Keratinocyte (primary cell): ENCODE results near the gene TGIF1. TPM values are rescaled to one million over a fixed set of nuclear protein-coding genes. Genes with fewer than 3 reads are reported as not detected.

ENCODE experiments used
- DNase-seq: peaks from one replicate; pipeline ENCODE4 v3.0.0-alpha.2; 2011; ENCODE audit warnings: low read depth, missing footprints, low spot score
- FAIRE-seq: peaks from 2 replicates; lab custom pipeline; 2011; peaks lifted over from hg19 to GRCh38; lab: Jason Lieb, UNC
- H2AFZ ChIP-seq: 2 replicates; pipeline ENCODE4 v1.6.0; 2012; ENCODE audit warnings: low read length, control low read depth, inconsistent platforms; ENCODE audit not compliant: control insufficient read depth
- H3K27ac ChIP-seq: 2 replicates; pipeline ENCODE4 v1.5.1; 2011; ENCODE audit warnings: low read length; ENCODE audit not compliant: control insufficient read depth, insufficient read depth
- H3K27me3 ChIP-seq: 3 replicates; pipeline ENCODE4 v1.6.0; 2011; ENCODE audit warnings: low read length; ENCODE audit not compliant: control insufficient read depth, insufficient read depth; ENCODE audit errors: extremely low read depth
- H3K36me3 ChIP-seq, 2 experiments: 2 replicates in 1 of 2; 3 replicates in 1 of 2; pipeline ENCODE4 v1.5.1; 2011; ENCODE audit warnings: low read length in 2 of 2, mild to moderate bottlenecking in 1 of 2; ENCODE audit not compliant: control insufficient read depth in 2 of 2, insufficient read depth in 2 of 2; ENCODE audit errors: extremely low read depth in 1 of 2
- H3K4me1 ChIP-seq: 3 replicates; pipeline ENCODE4 v1.5.1; 2011; ENCODE audit warnings: low read length; ENCODE audit not compliant: control insufficient read depth, insufficient read depth; ENCODE audit errors: extremely low read depth
- H3K4me2 ChIP-seq: 3 replicates; pipeline ENCODE4 v1.6.0; 2011; ENCODE audit warnings: low read depth, low read length; ENCODE audit not compliant: control insufficient read depth, insufficient read depth; ENCODE audit errors: extremely low read depth
- H3K4me3 ChIP-seq, 3 experiments: fragments of 200-600 bp in 1 of 3; sonication (generic) in 1 of 3; 2 replicates in 2 of 3; 3 replicates in 1 of 3; pipeline ENCODE4 v1.5.1; 2011 to 2016; ENCODE audit warnings: low read length in 3 of 3, mild to moderate bottlenecking in 3 of 3, control low read depth in 2 of 3, inconsistent platforms in 1 of 3, low read depth in 1 of 3, mixed read lengths in 1 of 3, mixed run types in 1 of 3, moderate library complexity in 1 of 3; ENCODE audit not compliant: control insufficient read depth in 2 of 3, insufficient read depth in 2 of 3; ENCODE audit errors: extremely low read depth in 1 of 3
- H3K79me2 ChIP-seq: 2 replicates; pipeline ENCODE4 v1.6.0; 2012; ENCODE audit warnings: low read length; ENCODE audit not compliant: control insufficient read depth, insufficient read depth
- H3K9ac ChIP-seq: 3 replicates; pipeline ENCODE4 v1.6.0; 2011; ENCODE audit warnings: low read length; ENCODE audit not compliant: control insufficient read depth, insufficient read depth; ENCODE audit errors: extremely low read depth
- H3K9me1 ChIP-seq: 3 replicates; pipeline ENCODE4 v1.6.0; 2011; ENCODE audit warnings: low read length; ENCODE audit not compliant: control insufficient read depth, insufficient read depth; ENCODE audit errors: extremely low read depth
- H3K9me3 ChIP-seq: 2 replicates; pipeline ENCODE4 v1.5.1; 2012; ENCODE audit warnings: low read depth, low read length; ENCODE audit not compliant: control insufficient read depth
- H4K20me1 ChIP-seq: 3 replicates; pipeline ENCODE4 v1.6.0; 2011; ENCODE audit warnings: low read length; ENCODE audit not compliant: control insufficient read depth, insufficient read depth; ENCODE audit errors: extremely low read depth
- EZH2 ChIP-seq: IDR thresholded peaks from one replicate; pipeline ENCODE4 v1.6.1; 2012; ENCODE audit warnings: inconsistent platforms, mild to moderate bottlenecking, low read length, moderate library complexity
- dilution Hi-C: fragments of 300-500 bp; cut with MboI; formaldehyde crosslinking; loops from one replicate; pipeline ENCODE4 v1.7.0; 2020; ENCODE audit warnings: low sequenced_read_pairs; ENCODE audit not compliant: extremely low pct_ligation_motif_present
- polyA plus RNA-seq, 5 experiments: library from polyadenylated mRNA; depleted of rRNA in 3 of 5; stranded (reverse) in 3 of 5; stranded (forward) in 1 of 5; unstranded in 1 of 5; fragments of >200 nt; gene quantifications; 1 replicate in 1 of 5; 2 replicates in 3 of 5; 3 replicates in 1 of 5; pipeline versions ENCODE4 v1.2.1 to v1.2.3, GENCODE V29; 2011 to 2012; ENCODE audit warnings: missing spikeins in 2 of 5, low read depth in 1 of 5, low replicate concordance in 1 of 5
- TF ChIP-seq, protein P1 (sequence below), 3 experiments: IDR thresholded peaks in 1 of 3; conservative IDR thresholded peaks in 1 of 3; optimal IDR thresholded peaks in 1 of 3; 2 replicates in 2 of 3; 3 replicates in 1 of 3; pipeline versions ENCODE3 to v1.5.1; 2011; ENCODE audit warnings: low read length in 3 of 3, mild to moderate bottlenecking in 3 of 3, moderate library complexity in 2 of 3, control low read depth in 1 of 3, inconsistent platforms in 1 of 3; ENCODE audit not compliant: insufficient read depth in 2 of 3; ENCODE audit errors: extremely low read depth in 1 of 3

The TGIF1 gene
- polyA plus RNA-seq, 1 donor (not counting 4 experiments of a cell fraction or from before 2014, with no cell fraction given), result 115 TPM

DNA sequence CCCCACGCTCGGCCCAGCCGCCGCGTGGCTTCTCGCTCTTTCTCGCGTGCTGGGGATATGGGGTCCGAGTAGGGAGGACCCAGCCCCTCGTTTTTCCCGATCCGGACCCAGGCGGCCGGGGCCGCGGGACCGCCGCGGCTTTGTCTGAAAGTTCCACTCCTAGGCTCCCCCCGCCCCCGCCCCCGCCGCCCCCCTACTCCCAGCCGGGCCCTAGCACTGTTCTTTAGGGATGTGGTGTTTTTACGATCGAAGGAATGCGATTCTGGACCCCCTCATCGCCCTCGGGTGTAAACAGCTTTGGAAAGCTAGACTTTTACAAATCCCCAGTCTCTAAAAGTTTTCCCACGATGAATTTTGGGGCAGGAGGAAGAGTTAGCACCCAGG, 819 bp downstream of the TGIF1 start:
- dilution Hi-C loops, result loop anchor here (5.0 kb wide), 1 partner anchor 58 kb away; no protein-coding TSS in a partner anchor
- Histone ChIP-seq H3K4me1 (peaks cover 33% of the 10 kb centered on the region), H4K20me1 (peaks cover 10% of the 10 kb centered on the region), H3K9me3 (no peaks in the 10 kb centered on the region), H3K27ac (peak overlapping the region; percentile 99), H3K79me2 (peaks cover 58% of the 10 kb centered on the region), H3K4me2 (peak overlapping the region; percentile 83), H3K36me3 (peaks cover 0 to 9% of the 10 kb centered on the region in 2 experiments), H3K9me1 (no peaks in the 10 kb centered on the region), H2AFZ (no peak overlapping the region), H3K4me3 (peak overlapping the region; percentile 94 to 100 (median 95)), H3K9ac (peak overlapping the region; percentile 100), H3K27me3 (no peaks in the 10 kb centered on the region)
- FAIRE-seq, result no peak
- TF ChIP-seq EZH2, result no peak
- TF ChIP-seq, protein P1, sequence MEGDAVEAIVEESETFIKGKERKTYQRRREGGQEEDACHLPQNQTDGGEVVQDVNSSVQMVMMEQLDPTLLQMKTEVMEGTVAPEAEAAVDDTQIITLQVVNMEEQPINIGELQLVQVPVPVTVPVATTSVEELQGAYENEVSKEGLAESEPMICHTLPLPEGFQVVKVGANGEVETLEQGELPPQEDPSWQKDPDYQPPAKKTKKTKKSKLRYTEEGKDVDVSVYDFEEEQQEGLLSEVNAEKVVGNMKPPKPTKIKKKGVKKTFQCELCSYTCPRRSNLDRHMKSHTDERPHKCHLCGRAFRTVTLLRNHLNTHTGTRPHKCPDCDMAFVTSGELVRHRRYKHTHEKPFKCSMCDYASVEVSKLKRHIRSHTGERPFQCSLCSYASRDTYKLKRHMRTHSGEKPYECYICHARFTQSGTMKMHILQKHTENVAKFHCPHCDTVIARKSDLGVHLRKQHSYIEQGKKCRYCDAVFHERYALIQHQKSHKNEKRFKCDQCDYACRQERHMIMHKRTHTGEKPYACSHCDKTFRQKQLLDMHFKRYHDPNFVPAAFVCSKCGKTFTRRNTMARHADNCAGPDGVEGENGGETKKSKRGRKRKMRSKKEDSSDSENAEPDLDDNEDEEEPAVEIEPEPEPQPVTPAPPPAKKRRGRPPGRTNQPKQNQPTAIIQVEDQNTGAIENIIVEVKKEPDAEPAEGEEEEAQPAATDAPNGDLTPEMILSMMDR (optimal IDR thresholded peaks at IDR 0.05 in 1 of 3, IDR thresholded peaks at IDR 0.05 in 1 of 3, conservative IDR thresholded peaks at IDR 0.05 in 1 of 3; ENCODE audit: extremely low read depth in 1 of 3, insufficient read depth in 2 of 3, low read length in 3 of 3), result no peak
- DNase-seq, result no peak

DNA sequence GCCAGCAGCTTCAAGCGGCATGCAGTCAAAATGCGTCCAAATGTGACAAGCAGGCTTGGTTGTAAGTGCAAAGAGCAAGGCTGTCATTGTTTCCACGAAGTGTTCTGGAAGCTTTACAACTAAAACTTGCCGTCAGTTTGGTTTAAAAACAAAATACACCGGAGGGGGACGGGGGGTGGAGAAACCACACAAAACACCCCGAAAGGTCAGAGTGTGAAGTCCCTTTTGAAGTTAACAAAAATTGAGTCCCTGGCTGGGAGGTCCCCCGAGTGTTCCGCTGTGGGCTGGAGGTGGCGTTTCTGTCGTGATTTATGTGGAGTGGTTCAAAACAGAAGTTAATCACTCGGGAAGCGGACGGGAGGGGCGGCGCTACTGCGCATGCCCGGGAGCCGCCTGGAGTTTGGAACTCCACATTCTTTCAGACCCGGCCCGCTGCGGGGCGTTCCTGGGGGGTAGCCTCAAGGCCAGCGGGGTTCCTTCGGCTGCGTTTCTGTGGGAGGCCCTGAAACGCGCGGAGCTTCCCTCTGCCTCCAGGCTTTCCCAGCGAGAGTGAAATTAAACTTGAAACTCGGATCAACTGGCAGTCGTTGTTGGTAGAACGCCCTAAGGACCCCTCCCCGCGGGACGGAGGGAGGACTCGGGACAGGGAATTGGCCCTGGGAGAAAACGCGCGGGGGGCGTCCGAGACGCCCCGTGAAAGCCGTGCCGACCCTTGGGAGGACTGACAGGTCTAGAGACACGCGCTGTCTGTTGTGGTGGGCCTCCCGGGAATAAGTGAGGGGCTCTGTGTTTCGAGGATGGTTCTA, 1.4 kb downstream of the TGIF1 start:
- no peaks in the 10 kb centered on the region for H3K9me3 ChIP-seq
- peak overlapping the region; percentile 100 for H3K9ac ChIP-seq
- H3K27ac ChIP-seq, result peak overlapping the region; percentile 99
- TF ChIP-seq, protein P1 (optimal IDR thresholded peaks at IDR 0.05 in 1 of 3, IDR thresholded peaks at IDR 0.05 in 1 of 3, conservative IDR thresholded peaks at IDR 0.05 in 1 of 3; ENCODE audit: extremely low read depth in 1 of 3, insufficient read depth in 2 of 3, low read length in 3 of 3), result no peak
- no peak for TF ChIP-seq EZH2
- DNase-seq (no peak), FAIRE-seq (no peak)
- peaks cover 64% of the 10 kb centered on the region for H3K79me2 ChIP-seq
- dilution Hi-C loops, result loop anchor here (5.0 kb wide), 1 partner anchor 59 kb away; no protein-coding TSS in a partner anchor
- peak overlapping the region; percentile 83 for H3K4me2 ChIP-seq
- peaks cover 34% of the 10 kb centered on the region for H3K4me1 ChIP-seq
- H3K9me1 ChIP-seq, result no peaks in the 10 kb centered on the region
- H3K36me3 ChIP-seq, result peaks cover 5 to 15% of the 10 kb centered on the region in 2 experiments
- no peaks in the 10 kb centered on the region for H3K27me3 ChIP-seq
- H2AFZ ChIP-seq, result no peak overlapping the region
- peak overlapping the region; percentile 94 to 100 (median 95) for H3K4me3 ChIP-seq
- H4K20me1 ChIP-seq, result peaks cover 15% of the 10 kb centered on the region
